A673 (cell line): Measurements from ENCODE around the gene ANXA11. TPM values are rescaled to one million over a fixed set of nuclear protein-coding genes. Genes with fewer than 3 reads are reported as not detected.
A peak's percentile ranks its signal among the peaks of the same experiment; 100 is the strongest.

Source experiments
- BruUV-seq: library from RNA; stranded (reverse); fragments of 400-500 nt; replicated peaks from 2 replicates; lab custom pipeline; 2021; lab: Mats Ljungman, UMichigan
- CTCF ChIA-PET: fragments of 300-600 bp; sonication (Branson Sonifier 250); formaldehyde crosslinking; loops from one replicate; lab custom pipeline; 2022; ENCODE audit warnings: antibody characterized with exemption; lab: Charles Lee
- POLR2A ChIA-PET: fragments of 300-600 bp; sonication (Branson Sonifier 250); formaldehyde crosslinking; loops from one replicate; lab custom pipeline; 2022; ENCODE audit warnings: antibody characterized with exemption; ENCODE audit not compliant: low non-redundant PET; lab: Charles Lee
- DNase-seq: peaks from one replicate; pipeline ENCODE4 v3.0.0-alpha.2; 2015; ENCODE audit warnings: low spot score
- H3K27ac ChIP-seq: fragments of 200-600 bp; sonication (generic); 2 replicates; pipeline ENCODE4 v1.5.1; 2016; ENCODE audit warnings: mixed run types, low read depth, mild to moderate bottlenecking, mixed read lengths, antibody characterized with exemption, low read length; ENCODE audit not compliant: poor library complexity, severe bottlenecking
- H3K27me3 ChIP-seq: fragments of 200-600 bp; sonication (generic); replicated peaks from 2 replicates; pipeline ENCODE4 v1.6.1; 2017; ENCODE audit warnings: mixed run types, low read depth, mild to moderate bottlenecking, mixed read lengths, antibody characterized with exemption, low read length; ENCODE audit not compliant: insufficient read depth, poor library complexity
- H3K36me3 ChIP-seq: fragments of 200-600 bp; sonication (generic); 2 replicates; pipeline ENCODE4 v1.6.1; 2016; ENCODE audit warnings: mixed run types, mild to moderate bottlenecking, mixed read lengths, antibody characterized with exemption, low read length; ENCODE audit not compliant: insufficient read depth, poor library complexity, severe bottlenecking
- H3K4me1 ChIP-seq: fragments of 200-600 bp; sonication (generic); 2 replicates; pipeline ENCODE4 v1.6.1; 2017; ENCODE audit warnings: mixed run types, mild to moderate bottlenecking, mixed read lengths, antibody characterized with exemption, low read length; ENCODE audit not compliant: insufficient read depth, poor library complexity, severe bottlenecking
- H3K4me3 ChIP-seq: fragments of 200-600 bp; sonication (generic); 2 replicates; pipeline ENCODE4 v1.5.1; 2016; ENCODE audit warnings: low read depth, mixed run types, mild to moderate bottlenecking, mixed read lengths, low read length; ENCODE audit not compliant: poor library complexity, severe bottlenecking
- H3K9me3 ChIP-seq: fragments of 200-600 bp; sonication (generic); 2 replicates; pipeline ENCODE4 v1.6.1; 2016; ENCODE audit warnings: mixed run types, low read depth, mild to moderate bottlenecking, mixed read lengths, antibody characterized with exemption, low read length; ENCODE audit not compliant: poor library complexity, severe bottlenecking
- CTCF ChIP-seq: fragments of 300-800, 200-600 bp; sonication (generic); conservative IDR thresholded peaks from 2 replicates; pipeline ENCODE4 v1.5.1; 2017; ENCODE audit warnings: low read depth, mild to moderate bottlenecking, antibody characterized with exemption, low read length, moderate library complexity, mixed read lengths
- EZH2 ChIP-seq: fragments of 200-600 bp; sonication (generic); IDR thresholded peaks from 2 replicates; pipeline ENCODE4 v1.6.1; 2017; ENCODE audit warnings: borderline replicate concordance, low read depth, mild to moderate bottlenecking, mixed read lengths, antibody characterized with exemption, low read length; ENCODE audit not compliant: poor library complexity, severe bottlenecking
- intact Hi-C: fragments of 100-400 bp; cut with micrococcal nuclease; formaldehyde crosslinking; loops from one replicate; pipeline ENCODE4 v1.10.0; 2022; ENCODE audit not compliant: unreplicated experiment
- total RNA-seq: library from RNA; stranded (reverse); gene quantifications from 2 replicates; pipeline ENCODE4 v1.2.3, GENCODE V29; 2021

The ANXA11 gene
- total RNA-seq, 1 experiment from 2014 or later = 119 TPM

GRCh38 chr10:80122746-80123145 lies 82.6 kb downstream of the ANXA11 start:
- ChIA-PET POLR2A (no interaction called here), CTCF (no interaction called here)
- peak; percentile 70 for DNase-seq
- TF ChIP-seq CTCF = no peak
- TF ChIP-seq EZH2 = no peak
- no peaks in the 10 kb centered on the region for H3K27me3 ChIP-seq
- intact Hi-C loops = no loop called here
- no peak overlapping the region for H3K27ac ChIP-seq
- no peaks in the 10 kb centered on the region for H3K9me3 ChIP-seq
- H3K4me3 ChIP-seq = no peak overlapping the region
- H3K36me3 ChIP-seq = no peaks in the 10 kb centered on the region
- BruUV-seq = no TSS peak
- H3K4me1 ChIP-seq = peaks cover 4% of the 10 kb centered on the region

- no peaks in the 10 kb centered on the region for H3K27me3 ChIP-seq
- TF ChIP-seq EZH2 = no peak
- TF ChIP-seq CTCF = no peak
Observed at GRCh38 chr10:80122110-80122710, 83.1 kb downstream of the ANXA11 start.

GRCh38 chr10:80118669-80119068 lies 86.7 kb downstream of the ANXA11 start:
- H3K27ac ChIP-seq = no peak overlapping the region
- POLR2A ChIA-PET = interaction anchor here (0.8 kb wide), 1 partner anchor 146 kb away, joined by 3 read pairs; no protein-coding TSS in a partner anchor
- intact Hi-C loops = no loop called here

More at GRCh38 chr10:80122110-80122710, 83.1 kb downstream of the ANXA11 start:
- Histone ChIP-seq H3K4me1 (peaks cover 4% of the 10 kb centered on the region), H3K4me3 (no peak overlapping the region), H3K27ac (no peak overlapping the region), H3K9me3 (no peaks in the 10 kb centered on the region), H3K36me3 (no peaks in the 10 kb centered on the region)
- DNase-seq = no peak
- ChIA-PET POLR2A (no interaction called here), CTCF (no interaction called here)
- no TSS peak for BruUV-seq
- intact Hi-C loops = no loop called here

More at GRCh38 chr10:80118669-80119068, 86.7 kb downstream of the ANXA11 start:
- no TSS peak for BruUV-seq
- peaks cover 4% of the 10 kb centered on the region for H3K4me1 ChIP-seq
- DNase-seq = no peak
- no peaks in the 10 kb centered on the region for H3K27me3 ChIP-seq
- H3K4me3 ChIP-seq = no peak overlapping the region
- TF ChIP-seq EZH2 (no peak), CTCF (no peak)
- CTCF ChIA-PET = no interaction called here
- no peaks in the 10 kb centered on the region for H3K36me3 ChIP-seq
- no peaks in the 10 kb centered on the region for H3K9me3 ChIP-seq
